Caco-2 (cell line): Measurements from ENCODE around the gene SMOC2. TPM values are rescaled to one million over a fixed set of nuclear protein-coding genes. Genes with fewer than 3 reads are reported as not detected.

Experiments used
- BruUV-seq: library from RNA; stranded (reverse); fragments of 400-500 nt; replicated peaks from 2 replicates; lab custom pipeline; 2021; lab: Mats Ljungman, UMichigan
- CTCF ChIA-PET: fragments of 300-600 bp; sonication (Branson Sonifier 250); formaldehyde crosslinking; loops from one replicate; lab custom pipeline; 2022; ENCODE audit warnings: antibody characterized with exemption; lab: Charles Lee
- POLR2A ChIA-PET: fragments of 300-600 bp; sonication (Branson Sonifier 250); formaldehyde crosslinking; loops from one replicate; lab custom pipeline; 2022; ENCODE audit warnings: antibody characterized with exemption; lab: Charles Lee
- DNase-seq, 2 experiments: peaks; one replicate each; pipeline versions ENCODE4 v3.0.0 to v3.0.0-alpha.2; 2020 to 2022
- H3K27me3 ChIP-seq: replicated peaks from 2 replicates; pipeline ENCODE4 v1.6.0; 2011; ENCODE audit warnings: low read length; ENCODE audit not compliant: control insufficient read depth, insufficient read depth
- H3K36me3 ChIP-seq: 2 replicates; pipeline ENCODE4 v1.5.1; 2011; ENCODE audit warnings: low read length; ENCODE audit not compliant: control insufficient read depth, insufficient read depth
- H3K4me1 ChIP-seq: fragments of 250-450 bp; sonication (Bioruptor Pico); 2 replicates; pipeline ENCODE4 v1.5.1; 2020; ENCODE audit warnings: mild to moderate bottlenecking
- H3K4me3 ChIP-seq: 2 replicates; pipeline ENCODE4 v1.5.1; 2011; ENCODE audit warnings: low read depth, mild to moderate bottlenecking, control low read depth, low read length
- H3K9me3 ChIP-seq: fragments of 250-450 bp; sonication (Bioruptor Pico); 2 replicates; pipeline ENCODE4 v1.5.1; 2020; ENCODE audit warnings: mild to moderate bottlenecking, moderate library complexity
- H3K27ac Mint-ChIP-seq: one replicate; pipeline ENCODE4 v1.8.0; 2022; ENCODE audit warnings: mixed read lengths; ENCODE audit not compliant: unreplicated experiment
- H3K27me3 Mint-ChIP-seq: one replicate; pipeline ENCODE4 v1.8.0; 2022; ENCODE audit warnings: mixed read lengths; ENCODE audit not compliant: insufficient read depth, unreplicated experiment
- H3K36me3 Mint-ChIP-seq: one replicate; pipeline ENCODE4 v1.8.0; 2022; ENCODE audit warnings: mild to moderate bottlenecking, mixed read lengths; ENCODE audit not compliant: insufficient read depth, unreplicated experiment
- H3K4me1 Mint-ChIP-seq: one replicate; pipeline ENCODE4 v1.8.0; 2022; ENCODE audit warnings: low read depth, mixed read lengths; ENCODE audit not compliant: unreplicated experiment
- H3K4me3 Mint-ChIP-seq: one replicate; pipeline ENCODE4 v1.8.0; 2022; ENCODE audit warnings: mild to moderate bottlenecking, moderate library complexity, mixed read lengths; ENCODE audit not compliant: unreplicated experiment
- H3K9me3 Mint-ChIP-seq: one replicate; pipeline ENCODE4 v1.8.0; 2022; ENCODE audit warnings: mixed read lengths; ENCODE audit not compliant: unreplicated experiment
- CTCF ChIP-seq, 2 experiments: fragments of 200-600 bp in 1 of 2; IDR thresholded peaks; 1 replicate in 1 of 2; 2 replicates in 1 of 2; pipeline versions ENCODE4 v1.5.1 to v1.8.0; 2011 to 2022; ENCODE audit warnings: antibody characterized with exemption in 1 of 2, control low read depth in 1 of 2, inconsistent platforms in 1 of 2, low read depth in 1 of 2, low read length in 1 of 2, mild to moderate bottlenecking in 1 of 2, moderate library complexity in 1 of 2; ENCODE audit not compliant: insufficient read depth in 1 of 2, severe bottlenecking in 1 of 2, unreplicated experiment in 1 of 2
- intact Hi-C: fragments of 100-400 bp; cut with micrococcal nuclease; formaldehyde crosslinking; loops from one replicate; pipeline ENCODE4 v1.10.0; 2022; ENCODE audit not compliant: unreplicated experiment
- total RNA-seq: library from RNA; stranded (reverse); gene quantifications from 2 replicates; pipeline ENCODE4 v1.2.3, GENCODE V29; 2022

The SMOC2 gene
- total RNA-seq, 1 experiment from 2014 or later, result 2.8 TPM

- no peaks in the 10 kb centered on the region for H3K27me3 Mint-ChIP-seq
- H3K4me3 ChIP-seq, result no peak overlapping the region
- H3K9me3 ChIP-seq, result no peaks in the 10 kb centered on the region
- ChIA-PET CTCF (interaction anchor here (0.6 kb wide), 1 partner anchor 11 kb away, joined by 3 read pairs; no protein-coding TSS in a partner anchor), POLR2A (no interaction called here)
- no peaks in the 10 kb centered on the region for H3K36me3 Mint-ChIP-seq
- H3K4me3 Mint-ChIP-seq, result no peak overlapping the region
- no peak for DNase-seq
- no peak overlapping the region for H3K27ac Mint-ChIP-seq
- no peaks in the 10 kb centered on the region for H3K9me3 Mint-ChIP-seq
- peaks cover 26% of the 10 kb centered on the region for H3K4me1 Mint-ChIP-seq
- TF ChIP-seq CTCF (IDR thresholded peaks at IDR 0.05; ENCODE audit: insufficient read depth in 1 of 2, low read depth in 1 of 2, low read length in 1 of 2, severe bottlenecking in 1 of 2, unreplicated experiment in 1 of 2), result no peak
- no peaks in the 10 kb centered on the region for H3K36me3 ChIP-seq
- H3K27me3 ChIP-seq, result no peaks in the 10 kb centered on the region
- peaks cover 26% of the 10 kb centered on the region for H3K4me1 ChIP-seq
- intact Hi-C loops, result no loop called here
- no TSS peak for BruUV-seq
Measured at GRCh38 chr6:168645326-168645725, 204.3 kb downstream of the SMOC2 start.

- no peaks in the 10 kb centered on the region for H3K36me3 Mint-ChIP-seq
- intact Hi-C loops, result no loop called here
- H3K27me3 ChIP-seq, result no peaks in the 10 kb centered on the region
- no TSS peak for BruUV-seq
- H3K27me3 Mint-ChIP-seq, result no peaks in the 10 kb centered on the region
- no peak for DNase-seq
- no peak for TF ChIP-seq CTCF (IDR thresholded peaks at IDR 0.05; ENCODE audit: insufficient read depth in 1 of 2, low read depth in 1 of 2, low read length in 1 of 2, severe bottlenecking in 1 of 2, unreplicated experiment in 1 of 2)
- H3K36me3 ChIP-seq, result no peaks in the 10 kb centered on the region
- no peak overlapping the region for H3K4me3 Mint-ChIP-seq
- H3K4me1 ChIP-seq, result peaks cover 18% of the 10 kb centered on the region
- H3K4me3 ChIP-seq, result no peak overlapping the region
- H3K27ac Mint-ChIP-seq, result no peak overlapping the region
- POLR2A ChIA-PET, result no interaction called here
- H3K9me3 Mint-ChIP-seq, result no peaks in the 10 kb centered on the region
- CTCF ChIA-PET, result no interaction called here
- no peaks in the 10 kb centered on the region; the same call in 1 of the 2 replicates for H3K9me3 ChIP-seq
- peaks cover 10% of the 10 kb centered on the region for H3K4me1 Mint-ChIP-seq
Measured at GRCh38 chr6:168647271-168647670, 206.3 kb downstream of the SMOC2 start.

- Histone ChIP-seq H3K4me3 (no peak overlapping the region), H3K36me3 (no peaks in the 10 kb centered on the region), H3K4me1 (peaks cover 13% of the 10 kb centered on the region), H3K9me3 (no peaks in the 10 kb centered on the region; the same call in 1 of the 2 replicates), H3K27me3 (no peaks in the 10 kb centered on the region)
- no peak for TF ChIP-seq CTCF (IDR thresholded peaks at IDR 0.05; ENCODE audit: insufficient read depth in 1 of 2, low read depth in 1 of 2, low read length in 1 of 2, severe bottlenecking in 1 of 2, unreplicated experiment in 1 of 2)
- Mint-ChIP-seq H3K4me3 (no peak overlapping the region), H3K36me3 (no peaks in the 10 kb centered on the region), H3K9me3 (no peaks in the 10 kb centered on the region), H3K27me3 (no peaks in the 10 kb centered on the region), H3K27ac (no peak overlapping the region), H3K4me1 (peaks cover 9% of the 10 kb centered on the region)
- CTCF ChIA-PET, result no interaction called here
- no TSS peak for BruUV-seq
- POLR2A ChIA-PET, result no interaction called here
- intact Hi-C loops, result no loop called here
- DNase-seq, result no peak
Measured at GRCh38 chr6:168648240-168649125, 207.5 kb downstream of the SMOC2 start.
